AG09319 (cell line): ENCODE results near the gene CNTNAP2.

Source experiments
- DNase-seq: peaks from one replicate; pipeline ENCODE4 v3.0.0-alpha.2; 2010; ENCODE audit warnings: low read depth; ENCODE audit errors: extremely low read depth
- CTCF ChIP-seq: IDR thresholded peaks from 2 replicates; pipeline ENCODE4 v1.5.1; 2011; ENCODE audit warnings: low read depth, mild to moderate bottlenecking, inconsistent platforms, low read length, moderate library complexity

The CNTNAP2 gene

GRCh38 chr7:147071536-147071935 lies 954.9 kb downstream of the CNTNAP2 start:
- DNase-seq: no peak
- TF ChIP-seq CTCF: no peak

GRCh38 chr7:147078312-147078711 lies 961.7 kb downstream of the CNTNAP2 start:
- TF ChIP-seq CTCF: no peak
- no peak for DNase-seq

- DNase-seq: no peak
- TF ChIP-seq CTCF: no peak
Measured at GRCh38 chr7:147079083-147079482, 962.5 kb downstream of the CNTNAP2 start.

- DNase-seq: no peak
- TF ChIP-seq CTCF: no peak
Measured at GRCh38 chr7:147079921-147080420, 963.4 kb downstream of the CNTNAP2 start.

- no peak for DNase-seq
- no peak for TF ChIP-seq CTCF
Measured at GRCh38 chr7:147081117-147081516, 964.5 kb downstream of the CNTNAP2 start.

- no peak for TF ChIP-seq CTCF
- no peak for DNase-seq
Measured at GRCh38 chr7:147089051-147089461, 972.5 kb downstream of the CNTNAP2 start.

- no peak for DNase-seq
- no peak for TF ChIP-seq CTCF
Measured at GRCh38 chr7:147089608-147090007, 973.0 kb downstream of the CNTNAP2 start.
